Stimulated activated CD8-positive, alpha-beta memory T cell treated with anti-CD3 and anti-CD28 coated beads, Interleukin-7, amount 100 ng/mL, for 24 hours (primary cell): ENCODE data around the gene RASA1.

Experiments used
- DNase-seq: peaks from one replicate; pipeline ENCODE4 v3.0.0-alpha.2; 2020; ENCODE audit warnings: low read depth

Gene RASA1

DNA sequence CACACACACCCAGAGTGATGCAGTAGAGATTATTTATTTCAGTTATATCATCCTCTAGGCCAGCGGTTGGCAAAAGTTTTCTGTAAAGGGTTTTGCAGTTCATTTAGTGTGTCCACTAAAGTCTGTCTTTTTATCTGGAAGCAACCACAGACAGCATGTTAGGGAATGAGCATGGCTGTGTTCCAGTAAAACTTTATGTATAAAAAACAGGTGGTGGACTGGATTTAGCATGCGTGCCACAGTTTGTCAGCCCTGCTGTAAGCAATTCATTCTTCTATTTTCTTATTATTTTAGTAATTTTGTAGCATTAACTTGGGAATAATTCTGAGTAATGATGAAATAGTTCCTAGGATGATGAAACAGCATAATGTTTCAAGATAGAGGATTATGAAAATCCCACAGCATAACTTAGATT, 93.4 kb downstream of the RASA1 start:
- DNase-seq = no peak

GRCh38 chr5:87361536-87362213, 94.0 kb downstream of the RASA1 start:
- DNase-seq = no peak

- DNase-seq = no peak
Measured at GRCh38 chr5:87367243-87367642, 99.6 kb downstream of the RASA1 start.

GRCh38 chr5:87368601-87369000, 100.9 kb downstream of the RASA1 start:
- no peak for DNase-seq

GRCh38 chr5:87369431-87369830, 101.7 kb downstream of the RASA1 start:
- DNase-seq = no peak

- no peak for DNase-seq
Measured at GRCh38 chr5:87372705-87373104, 105.0 kb downstream of the RASA1 start.

DNA sequence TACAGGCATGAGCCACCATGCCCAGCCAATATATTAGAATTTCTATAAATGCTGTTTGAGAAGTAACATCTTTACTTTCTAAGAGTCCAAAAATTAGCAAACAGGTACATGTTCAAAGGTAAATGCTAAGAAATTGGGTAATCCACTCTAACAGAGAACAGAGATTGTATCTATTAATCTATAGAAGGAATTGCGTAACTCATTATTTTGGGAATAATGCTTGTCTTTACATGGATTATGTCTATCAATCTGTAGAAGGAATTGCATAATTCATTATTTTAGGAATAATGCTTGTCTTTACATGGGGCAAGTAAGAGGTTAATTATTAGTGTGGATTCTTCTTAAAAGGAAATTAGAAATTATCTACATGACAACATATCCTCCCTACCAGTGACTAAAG, 114.5 kb downstream of the RASA1 start:
- no peak for DNase-seq

DNA sequence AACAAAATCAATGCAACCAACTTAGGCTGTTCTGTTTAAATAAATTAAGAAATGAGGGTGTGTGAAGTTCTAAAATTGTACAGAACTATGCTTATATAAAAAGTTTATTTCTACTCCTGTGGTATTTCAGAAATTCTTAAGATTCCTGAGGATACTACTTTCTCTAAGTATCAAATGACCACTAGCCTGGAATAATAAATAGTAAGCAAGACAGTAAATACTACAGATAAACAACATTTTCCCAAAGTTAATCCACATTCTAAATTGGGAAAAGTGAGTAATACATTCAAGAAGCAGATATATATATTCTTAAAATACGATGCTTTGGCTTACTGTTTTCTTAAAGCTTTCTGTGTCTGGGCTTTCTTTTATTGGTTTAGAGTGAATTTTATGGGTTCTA, 115.5 kb downstream of the RASA1 start:
- DNase-seq = no peak

GRCh38 chr5:87385802-87386201, 118.1 kb downstream of the RASA1 start:
- no peak for DNase-seq

DNA sequence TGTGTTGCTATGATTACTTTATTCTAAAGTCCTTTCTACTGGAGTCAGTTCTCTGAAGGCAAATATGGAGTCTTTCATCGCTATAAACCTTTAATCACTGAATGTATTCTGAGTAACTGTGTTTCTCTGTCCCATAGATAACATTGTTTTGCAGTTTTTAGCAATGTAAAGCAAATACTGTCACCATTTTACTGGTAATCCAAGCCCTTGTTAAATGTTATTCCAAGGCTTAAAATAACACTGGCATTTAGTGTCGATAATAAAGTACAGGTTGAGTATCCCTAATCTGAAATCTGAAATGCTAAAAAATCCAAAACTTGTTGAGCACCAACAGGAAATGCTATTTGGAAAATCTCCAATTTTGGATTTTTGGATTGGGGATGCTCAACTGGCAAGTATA, 120.4 kb downstream of the RASA1 start:
- no peak for DNase-seq

DNA sequence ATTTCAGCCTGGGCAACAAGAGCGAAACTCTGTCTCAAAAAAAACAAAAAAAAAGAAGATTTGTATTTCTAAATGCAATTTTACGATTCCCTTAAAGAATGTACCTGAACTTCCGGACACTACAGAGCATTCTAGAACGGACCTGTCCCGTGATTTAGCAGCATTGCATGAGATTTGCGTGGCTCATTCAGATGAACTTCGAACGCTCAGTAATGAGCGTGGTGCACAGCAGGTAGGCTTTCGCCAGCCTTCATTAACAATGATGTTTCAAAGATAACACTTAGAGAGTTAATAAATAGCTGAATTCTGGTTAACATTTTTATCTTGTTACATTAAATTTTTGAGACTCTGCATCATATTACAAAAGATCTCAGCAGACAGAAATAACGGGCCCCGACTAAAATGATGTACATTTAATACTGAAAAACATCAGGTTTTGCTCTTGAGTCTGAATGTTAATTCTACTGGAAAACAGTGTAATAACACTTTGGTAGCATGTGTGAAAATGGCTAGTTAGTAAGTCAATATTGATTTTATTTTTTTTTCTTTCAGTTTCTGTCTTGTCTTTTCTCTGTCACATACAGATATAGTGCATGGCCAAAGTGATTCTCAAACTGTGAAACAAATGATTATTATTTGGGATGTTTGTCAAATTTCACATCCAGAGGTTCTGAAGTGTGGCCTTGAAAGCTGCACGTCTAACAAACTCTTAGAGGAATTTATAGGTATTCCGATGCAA, 121.8 kb downstream of the RASA1 start:
- DNase-seq = no peak

GRCh38 chr5:87390075-87390474, 122.4 kb downstream of the RASA1 start:
- no peak for DNase-seq

DNA sequence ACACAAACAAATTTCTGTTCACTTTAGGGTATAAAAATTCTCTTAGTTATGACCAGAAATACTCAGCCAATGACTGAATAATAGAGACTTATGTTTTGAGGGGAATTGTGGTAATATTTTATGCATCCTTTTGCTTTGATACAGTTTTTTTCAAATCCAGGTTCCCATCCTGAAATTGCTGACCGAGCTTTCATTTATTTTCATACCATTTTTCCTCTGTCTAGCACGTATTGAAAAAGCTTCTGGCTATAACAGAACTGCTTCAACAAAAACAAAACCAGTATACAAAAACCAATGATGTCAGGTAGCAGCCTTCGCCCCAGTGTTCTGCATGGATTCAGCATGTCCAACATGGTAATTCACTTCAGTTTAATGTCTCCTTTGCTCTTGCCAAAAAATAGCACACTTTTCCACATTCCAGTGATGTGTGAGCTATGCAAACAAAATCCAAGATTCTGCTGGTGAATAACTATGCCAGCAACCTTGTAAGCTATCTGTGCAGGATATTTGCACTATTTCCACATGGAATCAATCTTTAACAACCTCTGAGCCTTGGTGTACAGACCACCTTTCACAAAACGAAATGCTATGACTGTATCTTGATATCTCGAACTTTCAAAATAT, 123.0 kb downstream of the RASA1 start:
- DNase-seq = no peak

DNA sequence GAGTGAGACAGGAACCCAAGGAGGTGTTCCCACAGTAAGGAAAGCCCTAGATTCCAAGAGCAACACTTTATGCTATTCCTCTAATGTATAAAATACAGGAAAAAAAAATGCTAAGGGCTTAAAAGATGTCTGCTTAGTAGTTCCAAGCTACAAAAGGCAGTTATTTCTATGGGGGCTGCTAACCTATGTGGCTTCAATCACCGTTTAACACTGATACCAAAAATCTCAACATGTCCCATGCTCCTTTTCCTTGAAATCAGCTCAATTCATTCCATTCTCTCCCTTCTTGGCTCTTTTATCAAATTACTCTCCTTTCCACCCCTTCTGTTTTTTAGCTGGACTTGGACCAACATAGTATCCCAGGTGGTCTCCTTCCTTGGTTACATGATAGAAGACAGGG, 124.5 kb downstream of the RASA1 start:
- DNase-seq = no peak

- no peak for DNase-seq
Measured at GRCh38 chr5:87392801-87393200, 125.1 kb downstream of the RASA1 start.

DNA sequence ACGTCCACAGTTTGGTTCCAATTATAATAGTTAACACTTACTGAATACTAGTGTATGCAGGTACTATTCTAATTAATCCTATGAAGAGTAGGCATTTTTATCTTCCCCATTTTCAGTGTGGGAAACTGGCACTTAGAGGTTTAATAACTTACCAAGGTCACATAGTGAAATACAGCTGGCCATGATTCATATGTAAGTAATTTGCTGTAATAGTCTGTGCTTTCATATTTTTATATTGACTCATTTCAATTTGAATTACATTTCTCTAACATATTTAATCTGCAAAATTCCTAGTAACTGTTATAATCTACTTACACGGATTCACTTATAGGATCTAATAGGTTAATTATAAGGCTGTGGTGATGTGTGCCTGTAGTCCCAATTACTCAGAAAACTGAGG, 125.6 kb downstream of the RASA1 start:
- DNase-seq = no peak

DNA sequence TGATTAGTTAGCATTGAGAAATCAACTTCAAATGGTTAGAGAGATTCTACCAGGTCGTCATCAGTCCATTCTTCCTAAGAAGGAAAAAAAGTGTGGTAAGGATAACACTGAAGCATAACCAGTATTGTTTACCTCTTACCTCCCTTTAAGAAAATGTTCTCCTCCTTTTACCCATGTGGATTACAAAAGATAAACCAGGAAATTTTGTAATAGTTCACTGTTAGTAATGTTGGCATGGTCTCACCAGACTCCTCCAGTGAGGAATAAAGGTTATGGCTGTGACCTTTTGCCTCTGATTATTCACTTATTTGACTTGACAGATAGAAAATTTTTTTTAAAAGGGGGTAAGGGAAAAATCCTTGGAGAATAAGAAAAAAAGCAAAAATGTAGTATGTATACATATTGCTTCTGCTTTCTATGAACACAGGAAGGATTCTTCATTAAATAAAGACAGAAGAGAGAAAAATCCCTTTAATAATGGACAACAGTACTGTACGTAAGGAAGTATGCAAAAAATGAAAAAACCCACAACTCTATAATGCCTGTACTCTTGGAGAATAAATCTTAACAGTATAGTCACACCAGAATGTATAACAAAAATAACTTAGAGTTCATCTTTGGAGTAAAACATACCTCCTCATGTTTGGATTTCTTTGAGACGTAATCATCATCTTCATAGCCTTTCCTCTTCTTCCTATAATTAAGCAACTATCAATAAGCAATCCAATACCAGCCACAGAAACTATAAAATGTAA, 126.9 kb downstream of the RASA1 start:
- DNase-seq = no peak

GRCh38 chr5:87398981-87399614, 131.4 kb downstream of the RASA1 start:
- DNase-seq = no peak

GRCh38 chr5:87399720-87400119, 132.0 kb downstream of the RASA1 start:
- no peak for DNase-seq

DNA sequence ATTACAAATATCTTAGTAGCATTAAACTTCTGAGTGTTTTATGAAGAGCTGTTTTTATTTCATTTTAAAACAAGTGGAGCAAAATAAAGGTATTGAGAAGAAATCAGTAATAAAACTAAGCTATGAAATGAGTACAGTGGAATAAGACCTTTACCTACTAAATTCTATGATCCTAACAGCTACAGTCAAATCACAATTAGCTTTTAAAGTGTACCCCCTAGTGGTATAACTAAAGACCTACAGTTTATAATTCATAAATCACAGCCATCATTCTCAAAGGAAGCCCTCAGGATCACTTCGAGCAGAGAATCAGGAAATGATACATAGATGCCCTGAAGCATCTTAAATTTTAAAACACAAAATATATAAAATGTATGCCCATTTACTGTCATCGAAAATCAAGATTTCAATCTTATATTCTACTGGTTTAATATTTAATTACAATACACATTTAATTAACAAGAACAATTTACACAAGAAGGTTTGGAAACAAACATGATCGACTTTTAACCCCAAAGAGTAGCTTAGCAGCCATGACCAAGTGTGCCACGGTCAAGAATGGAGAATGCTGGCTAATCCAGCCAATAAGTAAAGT, 132.7 kb downstream of the RASA1 start:
- DNase-seq = no peak

GRCh38 chr5:87401626-87402025, 133.9 kb downstream of the RASA1 start:
- no peak for DNase-seq

GRCh38 chr5:87403409-87403808, 135.7 kb downstream of the RASA1 start:
- DNase-seq = no peak
